Superior temporal gyrus (tissue), 1 donor: Measurements from ENCODE around the gene MAPK1.
A peak's percentile ranks its signal among the peaks of the same experiment; 100 is the strongest.
"Not testable (repeated sequence)": the region's sequence is repeated elsewhere in the genome, so short reads cannot be mapped to it uniquely, and the experiment has no call there.

Experiments
- DNase-seq: peaks from one replicate; pipeline ENCODE4 v3.0.0-alpha.2; 2016; ENCODE audit errors: extremely low spot score

Gene MAPK1

GRCh38 chr22:21882754-21883333 lies 15.4 kb upstream of the MAPK1 start:
- not testable (repeated sequence) for DNase-seq

DNA sequence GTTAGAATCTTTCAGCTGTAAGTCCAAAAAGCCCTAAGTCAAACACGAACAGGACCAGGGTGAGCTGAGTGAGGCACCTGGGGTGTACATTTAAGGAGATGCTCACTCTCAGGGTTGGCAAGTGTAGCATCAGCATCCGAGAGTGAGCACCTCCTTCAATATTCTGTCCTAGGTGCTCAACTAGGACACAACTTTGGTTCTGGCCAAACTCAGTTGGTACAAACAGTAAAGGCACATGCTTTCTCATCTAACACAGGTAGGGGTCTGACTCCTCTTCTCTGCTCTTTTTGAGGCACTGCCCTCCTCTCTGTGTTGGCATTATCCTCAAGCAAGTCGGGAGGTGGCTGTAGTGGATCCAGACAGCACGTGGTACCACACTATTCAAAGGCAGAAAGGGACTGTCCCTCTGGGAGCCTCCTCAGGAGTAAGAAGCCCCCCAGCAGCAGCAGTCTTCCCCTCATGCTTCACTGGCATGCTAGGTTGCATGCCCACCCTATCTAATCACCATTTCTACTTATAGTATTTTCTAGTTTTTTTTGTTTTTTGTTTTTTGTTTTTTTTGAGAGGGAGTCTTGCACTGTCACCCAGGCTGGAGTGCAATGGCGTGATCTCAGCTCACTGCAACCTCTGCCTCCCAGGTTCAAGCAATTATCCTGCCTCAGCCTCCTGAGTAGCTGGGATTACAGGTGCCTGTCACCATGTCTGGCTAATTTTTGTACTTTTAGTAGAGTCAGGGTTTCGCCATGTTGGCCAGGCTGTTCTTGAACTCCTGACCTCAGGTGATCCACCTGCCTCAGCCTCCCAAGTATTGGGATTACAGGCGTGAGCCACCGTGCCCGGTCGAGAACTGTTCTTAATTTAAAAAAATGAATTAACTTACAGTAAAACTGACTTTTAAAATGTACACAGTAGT lies 14.7 kb upstream of the MAPK1 start:
- DNase-seq = no peak

DNA sequence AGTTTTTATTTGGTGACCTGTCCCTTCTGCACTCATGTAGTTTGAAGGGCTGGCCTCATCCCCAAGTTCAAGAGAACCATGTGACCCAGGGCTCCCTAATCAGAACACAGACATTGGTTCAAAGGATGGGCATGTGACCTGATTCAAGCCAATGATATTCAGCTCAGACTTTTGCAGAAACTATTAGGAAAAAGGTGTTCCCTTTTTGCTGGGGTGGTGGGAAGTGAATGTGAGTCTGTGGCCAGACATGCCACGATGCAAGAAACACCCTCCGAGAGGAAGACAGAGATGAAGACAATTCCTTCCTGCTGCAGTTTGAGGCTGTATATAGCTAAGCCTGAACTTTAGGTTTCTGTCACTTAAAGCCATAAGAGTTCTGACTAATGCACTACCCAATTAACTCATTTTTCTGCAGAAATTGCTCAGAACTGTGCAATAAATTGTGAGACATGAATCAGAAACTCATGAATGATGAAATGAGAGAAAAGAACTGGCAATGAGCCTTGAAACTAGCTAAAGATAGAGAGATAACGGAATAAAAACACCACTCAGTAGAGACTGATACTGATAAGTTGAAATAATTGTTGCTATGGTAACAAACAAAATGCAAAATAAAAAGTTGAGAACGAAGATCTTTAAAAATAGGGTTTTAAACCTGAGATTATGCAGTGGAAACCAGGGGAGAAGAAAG lies 9.2 kb upstream of the MAPK1 start:
- no peak for DNase-seq

- DNase-seq = not testable (repeated sequence)
These were observed 7.5 kb upstream of the MAPK1 start for GRCh38 chr22:21874953-21875352.

DNA sequence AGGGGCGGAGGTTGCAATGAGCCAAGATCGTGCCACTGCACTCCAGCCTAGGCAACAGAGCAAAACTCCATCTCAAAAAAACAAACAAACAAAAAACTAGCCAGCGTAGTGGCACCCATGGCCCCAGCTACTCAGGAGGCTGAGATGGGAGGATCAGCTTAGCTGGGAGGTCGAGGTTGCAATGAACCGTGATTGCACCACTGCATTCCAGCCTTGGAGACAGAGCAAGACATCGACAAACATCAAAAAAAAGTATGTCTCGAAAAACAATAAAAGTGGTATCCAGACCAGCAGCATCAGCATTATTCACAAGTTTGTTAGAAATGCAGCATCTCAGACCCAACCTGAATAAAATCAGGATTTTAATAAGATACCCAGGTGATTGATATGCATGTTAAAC lies 6.2 kb upstream of the MAPK1 start:
- no peak for DNase-seq

- not testable (repeated sequence) for DNase-seq
These were observed 5.3 kb upstream of the MAPK1 start for GRCh38 chr22:21872741-21873140.

- DNase-seq = no peak
These were observed 1.2 kb upstream of the MAPK1 start for GRCh38 chr22:21868651-21869050.

DNA sequence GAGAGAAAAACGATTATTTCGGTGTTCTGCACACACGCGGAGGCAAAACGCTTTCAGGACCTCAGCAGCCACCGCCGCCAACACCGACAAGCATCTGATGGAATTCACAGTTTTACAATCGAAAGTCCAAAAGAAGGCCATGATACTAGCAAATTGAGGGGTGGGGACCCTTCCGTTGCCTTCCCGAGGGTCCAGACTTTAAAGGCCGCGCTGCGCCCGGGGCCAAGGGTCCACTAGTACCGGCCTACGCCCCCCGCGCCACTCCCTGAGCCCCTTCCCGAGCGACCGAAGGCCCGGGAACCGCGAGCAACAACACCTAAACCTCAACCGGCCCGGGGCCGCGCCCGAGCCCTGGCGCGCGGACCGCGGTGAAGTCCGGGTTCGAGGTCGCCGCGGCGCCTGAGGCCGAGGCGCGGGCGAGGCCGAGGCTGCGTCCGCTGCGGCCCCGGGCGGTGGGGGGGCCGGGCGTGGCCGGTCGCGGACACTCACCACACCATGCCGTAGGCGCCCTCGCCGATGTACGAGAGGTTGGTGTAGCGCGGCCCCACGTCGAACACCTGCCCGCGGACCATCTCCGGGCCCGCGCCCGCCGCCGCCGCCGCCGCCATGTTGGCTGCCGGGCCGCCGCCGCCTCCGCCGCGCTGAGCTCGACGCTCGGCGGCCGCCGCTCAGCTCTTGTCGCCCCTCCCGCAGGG lies 465 bp downstream of the MAPK1 start:
- DNase-seq = peak; percentile 60

DNA sequence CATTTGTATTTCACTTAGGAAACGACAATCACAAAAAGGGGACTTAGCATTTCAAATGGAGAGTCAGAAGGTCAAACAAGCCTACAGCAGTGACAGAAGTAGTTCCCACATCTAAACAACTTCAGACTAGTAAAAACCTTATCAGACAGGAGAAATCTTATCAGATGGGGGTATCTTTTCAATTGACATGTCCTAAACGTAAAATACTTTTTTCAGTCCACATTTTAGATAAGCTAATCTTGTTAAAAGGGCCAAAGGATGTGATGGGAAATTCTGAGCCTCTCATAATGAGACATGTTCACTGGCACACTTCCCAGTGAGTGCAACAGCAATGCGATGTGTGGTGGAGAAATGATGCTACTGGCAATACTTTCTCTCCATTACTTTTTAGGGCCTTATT lies 2.4 kb downstream of the MAPK1 start:
- peak; percentile 80 for DNase-seq

- no peak for DNase-seq
These were observed 4.8 kb downstream of the MAPK1 start for GRCh38 chr22:21862386-21863245.

DNA sequence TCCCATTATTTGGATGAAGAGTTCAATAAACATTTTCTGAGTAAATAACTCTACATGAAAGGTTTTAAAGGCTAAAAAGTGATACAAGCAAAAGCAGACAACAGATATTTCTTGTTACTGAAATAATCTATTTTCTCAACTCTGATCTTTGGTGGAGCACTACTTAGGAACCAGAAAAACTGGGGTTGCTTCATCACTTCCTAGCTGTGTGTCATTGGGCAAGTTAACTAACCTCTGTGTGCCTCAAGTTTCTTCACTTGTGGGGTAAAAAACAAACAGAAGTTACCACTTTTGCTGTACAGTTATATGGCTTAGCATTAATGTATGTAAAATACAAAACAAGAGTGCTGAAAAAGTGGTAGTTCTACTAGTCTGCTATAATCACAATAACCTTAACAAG lies 5.6 kb downstream of the MAPK1 start:
- no peak for DNase-seq

DNA sequence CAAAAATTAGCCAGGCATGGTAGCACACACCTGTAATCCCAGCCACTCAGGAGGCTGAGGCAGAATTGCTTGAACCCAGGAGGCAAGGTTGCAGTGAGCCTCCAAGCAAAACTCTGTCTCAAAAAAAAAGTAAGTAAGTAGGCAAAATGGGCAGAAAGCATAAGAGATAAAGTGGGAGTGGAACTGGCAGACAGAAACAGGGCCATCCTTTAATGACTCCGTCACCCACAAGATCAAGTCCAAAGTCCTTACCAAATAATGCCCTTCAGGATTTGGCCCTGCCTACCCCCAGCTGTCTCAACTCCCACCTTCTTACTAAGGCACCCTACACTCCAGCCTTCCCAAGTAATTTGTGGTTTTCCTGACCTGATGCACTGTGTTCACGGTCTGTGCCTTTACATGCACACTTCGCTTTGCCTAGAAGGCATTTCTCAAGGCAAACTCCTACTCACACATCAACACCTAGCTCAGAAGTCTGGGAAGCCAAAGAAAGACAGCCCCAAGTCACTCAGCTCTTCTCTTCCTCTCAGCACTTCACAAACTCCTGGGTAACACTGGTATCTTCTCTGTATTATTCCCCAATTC lies 6.1 kb downstream of the MAPK1 start:
- DNase-seq = no peak

- DNase-seq = no peak
These were observed 6.9 kb downstream of the MAPK1 start for GRCh38 chr22:21860491-21861039.

GRCh38 chr22:21858025-21858764 lies 9.2 kb downstream of the MAPK1 start:
- no peak for DNase-seq

DNA sequence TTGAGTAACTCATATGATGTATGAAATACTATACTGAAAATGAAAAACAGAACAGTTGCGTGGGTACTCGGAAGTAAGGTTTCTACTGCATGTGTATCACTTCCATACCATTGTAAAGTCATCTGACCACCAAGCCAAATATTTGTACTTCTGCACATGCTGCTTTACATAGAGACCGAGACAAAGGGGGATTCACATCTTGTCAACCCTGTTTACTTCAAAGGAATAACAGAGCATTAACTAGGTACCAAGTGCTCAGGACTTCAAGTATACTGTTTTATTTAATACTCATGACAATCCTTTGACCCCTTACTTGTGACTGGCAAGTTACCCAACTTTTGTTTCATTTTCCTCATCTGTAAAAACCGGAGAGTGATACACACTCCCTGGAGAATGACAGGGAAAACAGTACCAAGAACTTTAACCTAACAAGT lies 9.9 kb downstream of the MAPK1 start:
- no peak for DNase-seq

GRCh38 chr22:21856868-21857267 lies 10.6 kb downstream of the MAPK1 start:
- no peak for DNase-seq

GRCh38 chr22:21856197-21856596 lies 11.2 kb downstream of the MAPK1 start:
- no peak for DNase-seq

- no peak for DNase-seq
These were observed 11.8 kb downstream of the MAPK1 start for GRCh38 chr22:21855676-21856075.

GRCh38 chr22:21850660-21851059 lies 16.8 kb downstream of the MAPK1 start:
- no peak for DNase-seq

GRCh38 chr22:21849489-21849888 lies 18.0 kb downstream of the MAPK1 start:
- DNase-seq = peak; percentile 5
